Keratinocyte (primary cell): ENCODE measurements around the gene DESI2.

Experiments
- CTCF ChIP-seq, 3 experiments: IDR thresholded peaks in 1 of 3; conservative IDR thresholded peaks in 1 of 3; optimal IDR thresholded peaks in 1 of 3; 2 replicates in 2 of 3; 3 replicates in 1 of 3; pipeline versions ENCODE3 to v1.5.1; 2011; ENCODE audit warnings: low read length in 3 of 3, mild to moderate bottlenecking in 3 of 3, moderate library complexity in 2 of 3, control low read depth in 1 of 3, inconsistent platforms in 1 of 3; ENCODE audit not compliant: insufficient read depth in 2 of 3; ENCODE audit errors: extremely low read depth in 1 of 3
- EZH2 ChIP-seq: IDR thresholded peaks from one replicate; pipeline ENCODE4 v1.6.1; 2012; ENCODE audit warnings: inconsistent platforms, mild to moderate bottlenecking, low read length, moderate library complexity

DNA sequence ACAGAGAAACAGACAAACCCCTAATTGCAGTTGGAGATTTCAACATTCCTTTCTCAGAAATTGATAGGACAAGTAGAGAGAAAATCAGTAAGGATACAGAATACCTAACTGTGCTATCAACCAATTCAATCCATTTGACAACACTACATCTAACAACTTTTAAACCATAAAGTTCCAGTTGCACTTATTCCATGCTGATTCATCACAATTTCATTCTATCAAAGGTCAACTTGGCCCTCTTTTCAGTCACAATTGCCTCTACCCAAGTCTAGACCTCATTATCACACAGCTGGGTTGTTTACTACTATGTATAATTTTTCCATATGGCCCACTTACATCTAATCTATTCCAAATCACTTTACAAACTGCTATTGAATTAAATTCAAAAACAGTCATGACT is 19.8 kb upstream of the DESI2 start:
- TF ChIP-seq EZH2 (no peak), CTCF (optimal IDR thresholded peaks at IDR 0.05 in 1 of 3, IDR thresholded peaks at IDR 0.05 in 1 of 3, conservative IDR thresholded peaks at IDR 0.05 in 1 of 3; ENCODE audit: extremely low read depth in 1 of 3, insufficient read depth in 2 of 3, low read length in 3 of 3) (no peak)
